Thoracic aorta (tissue), 2 donors: ENCODE results near the gene KIFC3. TPM values are rescaled to one million over a fixed set of nuclear protein-coding genes. Genes with fewer than 3 reads are reported as not detected.

Source experiments
- ATAC-seq: fragments of 150-250 bp; one replicate; pipeline ENCODE4 v1.8.0; 2017; ENCODE audit warnings: low read depth; ENCODE audit not compliant: insufficient number of reproducible peaks, low FRiP score
- DNase-seq: peaks from one replicate; pipeline ENCODE4 v3.0.0-alpha.2; 2020; ENCODE audit warnings: low spot score
- H3K27ac ChIP-seq, 2 donors: fragments of 200-600 bp; sonication (generic); 1 replicate in 1 of 2; 2 replicates in 1 of 2; pipeline ENCODE4 v1.5.1; 2016; ENCODE audit warnings: mild to moderate bottlenecking in 2 of 2, moderate library complexity in 2 of 2
- H3K27me3 ChIP-seq: fragments of 200-600 bp; sonication (generic); replicated peaks from 2 replicates; pipeline ENCODE4 v1.6.0; 2016; ENCODE audit warnings: mild to moderate bottlenecking; ENCODE audit not compliant: insufficient read depth
- H3K36me3 ChIP-seq: fragments of 200-600 bp; sonication (generic); one replicate; pipeline ENCODE4 v1.5.1; 2016
- H3K4me1 ChIP-seq, 2 donors: fragments of 200-600 bp; sonication (generic); 1 replicate in 1 of 2; 2 replicates in 1 of 2; pipeline versions ENCODE4 v1.5.1 to v1.6.0; 2016; ENCODE audit warnings: low read depth in 2 of 2, mild to moderate bottlenecking in 1 of 2; ENCODE audit not compliant: control insufficient read depth in 1 of 2
- H3K4me3 ChIP-seq: fragments of 200-600 bp; sonication (generic); 2 replicates; pipeline ENCODE4 v1.5.1; 2016; ENCODE audit warnings: mild to moderate bottlenecking
- H3K9me3 ChIP-seq: fragments of 200-600 bp; sonication (generic); 2 replicates; pipeline ENCODE4 v1.5.1; 2016
- CTCF ChIP-seq: fragments of 200-600 bp; sonication (generic); IDR thresholded peaks from one replicate; pipeline ENCODE4 v1.5.1; 2019; ENCODE audit warnings: antibody characterized with exemption
- total RNA-seq, 2 donors: library from RNA; depleted of rRNA; stranded (reverse); fragments of >200 nt; gene quantifications; one replicate each; pipeline versions ENCODE4 v1.1.0 to v1.2.3, GENCODE V29; 2016

KIFC3 gene
- total RNA-seq, 2 donors from 2014 or later = 109 to 123 TPM

- Histone ChIP-seq H3K4me1 (no peaks in the 10 kb centered on the region), H3K4me3 (no peak overlapping the region), H3K27me3 (no peaks in the 10 kb centered on the region), H3K36me3 (no peaks in the 10 kb centered on the region), H3K9me3 (no peaks in the 10 kb centered on the region), H3K27ac (no peak overlapping the region)
- DNase-seq (no peak), ATAC-seq (no peak)
- no peak for TF ChIP-seq CTCF
Measured at GRCh38 chr16:57728336-57729181, 73.7 kb downstream of the KIFC3 start.

- no peak for TF ChIP-seq CTCF
- Histone ChIP-seq H3K27ac (no peak overlapping the region), H3K9me3 (no peaks in the 10 kb centered on the region), H3K4me1 (no peaks in the 10 kb centered on the region), H3K27me3 (no peaks in the 10 kb centered on the region), H3K36me3 (no peaks in the 10 kb centered on the region), H3K4me3 (no peak overlapping the region)
- no peak for ATAC-seq
- DNase-seq = no peak
Measured at GRCh38 chr16:57727610-57728009, 74.7 kb downstream of the KIFC3 start.

- no peak for TF ChIP-seq CTCF
- no peak for DNase-seq
- no peaks in the 10 kb centered on the region for H3K36me3 ChIP-seq
- H3K27ac ChIP-seq = no peak overlapping the region
- H3K27me3 ChIP-seq = no peaks in the 10 kb centered on the region
- ATAC-seq = no peak
- H3K4me3 ChIP-seq = no peak overlapping the region
- no peaks in the 10 kb centered on the region for H3K9me3 ChIP-seq
- no peaks in the 10 kb centered on the region for H3K4me1 ChIP-seq
Measured at GRCh38 chr16:57726433-57726947, 75.8 kb downstream of the KIFC3 start.

- H3K36me3 ChIP-seq = no peaks in the 10 kb centered on the region
- ATAC-seq (no peak), DNase-seq (no peak)
- no peaks in the 10 kb centered on the region for H3K9me3 ChIP-seq
- H3K27me3 ChIP-seq = no peaks in the 10 kb centered on the region
- no peak overlapping the region for H3K4me3 ChIP-seq
- no peak overlapping the region for H3K27ac ChIP-seq
- no peaks in the 10 kb centered on the region for H3K4me1 ChIP-seq
- TF ChIP-seq CTCF = no peak
Measured at GRCh38 chr16:57725976-57726375, 76.3 kb downstream of the KIFC3 start.

GRCh38 chr16:57725554-57725953 lies 76.7 kb downstream of the KIFC3 start:
- no peaks in the 10 kb centered on the region for H3K36me3 ChIP-seq
- H3K4me1 ChIP-seq = no peaks in the 10 kb centered on the region
- no peak overlapping the region for H3K4me3 ChIP-seq
- H3K27me3 ChIP-seq = no peaks in the 10 kb centered on the region
- ATAC-seq (no peak), DNase-seq (no peak)
- H3K9me3 ChIP-seq = no peaks in the 10 kb centered on the region
- H3K27ac ChIP-seq = no peak overlapping the region
- no peak for TF ChIP-seq CTCF
